SK-N-SH (cell line): ENCODE results near the gene USB1. TPM values are rescaled to one million over a fixed set of nuclear protein-coding genes. Genes with fewer than 3 reads are reported as not detected.

ENCODE experiments used
- CTCF ChIA-PET: fragments of 300-600, 350-600 bp; formaldehyde crosslinking; extraction: SDS; loops from one replicate; lab custom pipeline; 2021; lab: Yijun Ruan, JAX
- POLR2A ChIA-PET: fragments of 350-600 bp; sonication (Branson Sonifier 250); formaldehyde crosslinking; extraction: SDS; loops from one replicate; lab custom pipeline; 2020; ENCODE audit warnings: antibody characterized with exemption, inconsistent platforms; lab: Yijun Ruan, JAX
- DNase-seq: peaks from one replicate; pipeline ENCODE4 v3.0.0; 2012
- H2AFZ ChIP-seq: fragments of 200-600 bp; sonication (generic); 2 replicates; pipeline ENCODE4 v1.8.1; 2016; ENCODE audit warnings: antibody characterized with exemption, mild to moderate bottlenecking, low read depth
- H3F3A ChIP-seq: fragments of 200-600 bp; sonication (generic); replicated peaks from 2 replicates; pipeline ENCODE3; 2016; ENCODE audit warnings: antibody characterized with exemption, mild to moderate bottlenecking; ENCODE audit not compliant: insufficient read depth
- H3K27ac ChIP-seq, 2 experiments: fragments of 200-500 bp in 1 of 2; fragments of 200-600 bp in 1 of 2; sonication (Bioruptor generic) in 1 of 2; sonication (generic), shearing (Covaris generic) in 1 of 2; 2 replicates each; pipeline versions ENCODE4 v1.5.1 to v1.6.1; 2014 to 2016; ENCODE audit warnings: low read depth in 2 of 2, inconsistent platforms in 1 of 2, low read length in 1 of 2, mild to moderate bottlenecking in 1 of 2, mixed read lengths in 1 of 2
- H3K27me3 ChIP-seq: fragments of 200-600 bp; sonication (generic), shearing (Covaris generic); 2 replicates; pipeline ENCODE4 v1.6.1; 2016; ENCODE audit warnings: mixed run types; ENCODE audit not compliant: insufficient read depth
- H3K36me3 ChIP-seq, 2 experiments: fragments of 200-500 bp in 1 of 2; fragments of 200-600 bp in 1 of 2; sonication (Bioruptor generic) in 1 of 2; sonication (generic) in 1 of 2; replicated peaks in 1 of 2; 2 replicates each; pipeline versions ENCODE3 to v1.5.1; 2014 to 2016; ENCODE audit warnings: low read length in 1 of 2, mild to moderate bottlenecking in 1 of 2; ENCODE audit not compliant: insufficient read depth in 2 of 2, control insufficient read depth in 1 of 2
- H3K4me1 ChIP-seq, 2 experiments: fragments of 200-500 bp in 1 of 2; fragments of 200-600 bp in 1 of 2; sonication (Bioruptor generic) in 1 of 2; sonication (generic), shearing (Covaris generic) in 1 of 2; 2 replicates each; pipeline versions ENCODE4 v1.5.1 to v1.6.1; 2014 to 2016; ENCODE audit warnings: low read depth in 1 of 2, low read length in 1 of 2, mixed run types in 1 of 2; ENCODE audit not compliant: insufficient read depth in 2 of 2, control insufficient read depth in 1 of 2
- H3K4me2 ChIP-seq: fragments of 200-600 bp; sonication (generic), shearing (Covaris generic); 2 replicates; pipeline ENCODE4 v1.6.1; 2017; ENCODE audit warnings: mixed run types
- H3K4me3 ChIP-seq, 2 experiments: fragments of 200-500 bp in 1 of 2; fragments of 200-600 bp in 1 of 2; sonication (Bioruptor generic) in 1 of 2; sonication (generic), shearing (Covaris generic) in 1 of 2; 2 replicates each; pipeline versions ENCODE4 v1.5.1 to v1.8.1; 2014 to 2016; ENCODE audit warnings: low read depth in 2 of 2, inconsistent platforms in 1 of 2, low read length in 1 of 2, mild to moderate bottlenecking in 1 of 2, mixed read lengths in 1 of 2, moderate library complexity in 1 of 2
- H3K79me2 ChIP-seq: fragments of 200-600 bp; sonication (generic); 2 replicates; pipeline ENCODE4 v1.8.1; 2017; ENCODE audit warnings: mild to moderate bottlenecking; ENCODE audit not compliant: insufficient read depth
- H3K9ac ChIP-seq: fragments of 200-600 bp; sonication (generic); 2 replicates; pipeline ENCODE4 v1.6.1; 2017; ENCODE audit warnings: mixed run types
- H3K9me2 ChIP-seq: fragments of 200-600 bp; sonication (generic); 2 replicates; pipeline ENCODE4 v1.6.1; 2017; ENCODE audit warnings: mixed run types
- H3K9me3 ChIP-seq: fragments of 200-600 bp; sonication (generic); 2 replicates; pipeline ENCODE4 v1.6.1; 2017; ENCODE audit warnings: mixed run types, mild to moderate bottlenecking, moderate library complexity
- H4K20me1 ChIP-seq: fragments of 200-600 bp; sonication (generic); 2 replicates; pipeline ENCODE4 v1.6.1; 2017; ENCODE audit warnings: mild to moderate bottlenecking, mixed run types; ENCODE audit not compliant: insufficient read depth
- ELF1 ChIP-seq: IDR thresholded peaks from 2 replicates; pipeline ENCODE4 v1.4.0; 2012
- FOXJ3 ChIP-seq: sonication (generic); formaldehyde crosslinking; IDR thresholded peaks from 2 replicates; pipeline ENCODE4 v1.5.1; 2020; ENCODE audit warnings: mild to moderate bottlenecking, missing genetic modification reagents
- FOXM1 ChIP-seq: IDR thresholded peaks from 2 replicates; pipeline ENCODE4 v1.4.0; 2012; ENCODE audit warnings: low read depth, mild to moderate bottlenecking
- GATA2 ChIP-seq: sonication (generic); formaldehyde crosslinking; IDR thresholded peaks from 2 replicates; pipeline ENCODE4 v1.5.0; 2020; ENCODE audit warnings: mild to moderate bottlenecking, missing genetic modification reagents
- JUND ChIP-seq: IDR thresholded peaks from 2 replicates; pipeline ENCODE4 v1.4.0; 2012
- NFIC ChIP-seq: IDR thresholded peaks from 2 replicates; pipeline ENCODE4 v1.4.0; 2012; ENCODE audit warnings: borderline replicate concordance
- NRF1 ChIP-seq: IDR thresholded peaks from 2 replicates; pipeline ENCODE4 v1.6.1; 2012; ENCODE audit warnings: low read depth, mild to moderate bottlenecking, low read length
- RFX5 ChIP-seq: IDR thresholded peaks from 2 replicates; pipeline ENCODE4 v1.6.1; 2012; ENCODE audit warnings: mild to moderate bottlenecking, improper control_type of control experiment, low read length
- SMC3 ChIP-seq: IDR thresholded peaks from 2 replicates; pipeline ENCODE4 v1.6.1; 2012; ENCODE audit warnings: low read depth, low read length, improper control_type of control experiment
- TCF12 ChIP-seq: IDR thresholded peaks from 2 replicates; pipeline ENCODE4 v1.4.0; 2012
- WGBS: methylation state at CpG from one replicate; pipeline ENCODE4 v1.1.6; 2017; ENCODE audit warnings: low lambda C conversion rate; 5-methylcytosine and 5-hydroxymethylcytosine counted together
- polyA plus RNA-seq, 3 experiments: library from polyadenylated mRNA; depleted of rRNA; stranded (reverse); fragments of >200 nt; gene quantifications; 2 replicates each; pipeline ENCODE4 v1.2.3, GENCODE V29; 2012
- TF ChIP-seq, protein P1 (sequence below): IDR thresholded peaks from 2 replicates; pipeline ENCODE4 v1.6.1; 2012; ENCODE audit warnings: mild to moderate bottlenecking, low read depth, low read length, moderate library complexity
- TF ChIP-seq, protein P2 (sequence below): IDR thresholded peaks from 2 replicates; pipeline ENCODE4 v1.4.0; 2012; ENCODE audit warnings: low read depth, borderline replicate concordance
- TF ChIP-seq, protein P3 (sequence below): IDR thresholded peaks from 2 replicates; pipeline ENCODE4; 2012
- TF ChIP-seq, protein P4 (sequence below): IDR thresholded peaks from 2 replicates; pipeline ENCODE4 v1.4.0; 2012; ENCODE audit warnings: low read depth, borderline replicate concordance

USB1 gene
- polyA plus RNA-seq, 1 of the 3 experiments (the other 2 are of a cell fraction) = 94.1 TPM

DNA sequence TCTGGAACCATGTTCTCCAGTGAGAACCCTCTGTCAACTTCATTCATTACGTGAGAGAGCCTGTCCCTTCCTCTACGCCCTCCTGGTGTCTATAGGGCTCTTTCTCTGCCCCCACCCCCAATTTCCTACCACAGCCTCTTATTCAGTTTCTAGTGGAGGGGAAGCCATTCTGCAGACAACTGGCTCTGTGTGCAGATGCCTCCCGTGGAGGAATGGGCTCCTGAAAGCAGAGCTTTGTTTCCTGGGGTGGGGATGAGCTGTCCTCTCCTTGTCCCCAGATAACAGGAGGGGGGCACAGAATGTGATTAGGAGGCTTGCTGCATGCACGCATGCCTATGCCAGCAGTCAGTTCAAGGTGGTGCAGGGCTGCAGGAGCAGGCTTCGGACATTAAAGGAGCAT is 55.9 kb downstream of the USB1 start:
- H3K9me3 ChIP-seq = no peaks in the 10 kb centered on the region
- no peaks in the 10 kb centered on the region for H4K20me1 ChIP-seq
- H3K9ac ChIP-seq = no peak overlapping the region
- no peaks in the 10 kb centered on the region for H3K36me3 ChIP-seq
- H3F3A ChIP-seq = no peaks in the 10 kb centered on the region
- H3K4me3 ChIP-seq = no peak overlapping the region
- 63% methylated on average over 5 of the region's 5 CpGs for WGBS
- H3K4me2 ChIP-seq = no peak overlapping the region
- no peaks in the 10 kb centered on the region for H3K9me2 ChIP-seq
- H3K27me3 ChIP-seq = no peaks in the 10 kb centered on the region
- no peak for DNase-seq
- CTCF ChIA-PET = interaction anchor here (1.1 kb wide), 1 partner anchor 65 kb away, joined by 3 read pairs; no protein-coding TSS in a partner anchor
- POLR2A ChIA-PET = no interaction called here
- H2AFZ ChIP-seq = no peak overlapping the region
- H3K27ac ChIP-seq = no peak overlapping the region
- H3K4me1 ChIP-seq = no peaks in the 10 kb centered on the region
- no peaks in the 10 kb centered on the region for H3K79me2 ChIP-seq
- TF ChIP-seq FOXM1 = no peak
- TF ChIP-seq TCF12 = no peak
- no peak for TF ChIP-seq ELF1
- no peak for TF ChIP-seq NFIC
- no peak for TF ChIP-seq NRF1
- TF ChIP-seq, protein P1, sequence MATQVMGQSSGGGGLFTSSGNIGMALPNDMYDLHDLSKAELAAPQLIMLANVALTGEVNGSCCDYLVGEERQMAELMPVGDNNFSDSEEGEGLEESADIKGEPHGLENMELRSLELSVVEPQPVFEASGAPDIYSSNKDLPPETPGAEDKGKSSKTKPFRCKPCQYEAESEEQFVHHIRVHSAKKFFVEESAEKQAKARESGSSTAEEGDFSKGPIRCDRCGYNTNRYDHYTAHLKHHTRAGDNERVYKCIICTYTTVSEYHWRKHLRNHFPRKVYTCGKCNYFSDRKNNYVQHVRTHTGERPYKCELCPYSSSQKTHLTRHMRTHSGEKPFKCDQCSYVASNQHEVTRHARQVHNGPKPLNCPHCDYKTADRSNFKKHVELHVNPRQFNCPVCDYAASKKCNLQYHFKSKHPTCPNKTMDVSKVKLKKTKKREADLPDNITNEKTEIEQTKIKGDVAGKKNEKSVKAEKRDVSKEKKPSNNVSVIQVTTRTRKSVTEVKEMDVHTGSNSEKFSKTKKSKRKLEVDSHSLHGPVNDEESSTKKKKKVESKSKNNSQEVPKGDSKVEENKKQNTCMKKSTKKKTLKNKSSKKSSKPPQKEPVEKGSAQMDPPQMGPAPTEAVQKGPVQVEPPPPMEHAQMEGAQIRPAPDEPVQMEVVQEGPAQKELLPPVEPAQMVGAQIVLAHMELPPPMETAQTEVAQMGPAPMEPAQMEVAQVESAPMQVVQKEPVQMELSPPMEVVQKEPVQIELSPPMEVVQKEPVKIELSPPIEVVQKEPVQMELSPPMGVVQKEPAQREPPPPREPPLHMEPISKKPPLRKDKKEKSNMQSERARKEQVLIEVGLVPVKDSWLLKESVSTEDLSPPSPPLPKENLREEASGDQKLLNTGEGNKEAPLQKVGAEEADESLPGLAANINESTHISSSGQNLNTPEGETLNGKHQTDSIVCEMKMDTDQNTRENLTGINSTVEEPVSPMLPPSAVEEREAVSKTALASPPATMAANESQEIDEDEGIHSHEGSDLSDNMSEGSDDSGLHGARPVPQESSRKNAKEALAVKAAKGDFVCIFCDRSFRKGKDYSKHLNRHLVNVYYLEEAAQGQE = no peak
- no peak for TF ChIP-seq FOXJ3 (CRISPR knock-in tag)
- TF ChIP-seq JUND = no peak
- TF ChIP-seq, protein P2, sequence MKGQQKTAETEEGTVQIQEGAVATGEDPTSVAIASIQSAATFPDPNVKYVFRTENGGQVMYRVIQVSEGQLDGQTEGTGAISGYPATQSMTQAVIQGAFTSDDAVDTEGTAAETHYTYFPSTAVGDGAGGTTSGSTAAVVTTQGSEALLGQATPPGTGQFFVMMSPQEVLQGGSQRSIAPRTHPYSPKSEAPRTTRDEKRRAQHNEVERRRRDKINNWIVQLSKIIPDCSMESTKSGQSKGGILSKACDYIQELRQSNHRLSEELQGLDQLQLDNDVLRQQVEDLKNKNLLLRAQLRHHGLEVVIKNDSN = no peak
- TF ChIP-seq, protein P3, sequence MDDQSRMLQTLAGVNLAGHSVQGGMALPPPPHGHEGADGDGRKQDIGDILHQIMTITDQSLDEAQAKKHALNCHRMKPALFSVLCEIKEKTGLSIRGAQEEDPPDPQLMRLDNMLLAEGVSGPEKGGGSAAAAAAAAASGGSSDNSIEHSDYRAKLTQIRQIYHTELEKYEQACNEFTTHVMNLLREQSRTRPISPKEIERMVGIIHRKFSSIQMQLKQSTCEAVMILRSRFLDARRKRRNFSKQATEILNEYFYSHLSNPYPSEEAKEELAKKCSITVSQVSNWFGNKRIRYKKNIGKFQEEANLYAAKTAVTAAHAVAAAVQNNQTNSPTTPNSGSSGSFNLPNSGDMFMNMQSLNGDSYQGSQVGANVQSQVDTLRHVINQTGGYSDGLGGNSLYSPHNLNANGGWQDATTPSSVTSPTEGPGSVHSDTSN = no peak
- TF ChIP-seq, protein P4, sequence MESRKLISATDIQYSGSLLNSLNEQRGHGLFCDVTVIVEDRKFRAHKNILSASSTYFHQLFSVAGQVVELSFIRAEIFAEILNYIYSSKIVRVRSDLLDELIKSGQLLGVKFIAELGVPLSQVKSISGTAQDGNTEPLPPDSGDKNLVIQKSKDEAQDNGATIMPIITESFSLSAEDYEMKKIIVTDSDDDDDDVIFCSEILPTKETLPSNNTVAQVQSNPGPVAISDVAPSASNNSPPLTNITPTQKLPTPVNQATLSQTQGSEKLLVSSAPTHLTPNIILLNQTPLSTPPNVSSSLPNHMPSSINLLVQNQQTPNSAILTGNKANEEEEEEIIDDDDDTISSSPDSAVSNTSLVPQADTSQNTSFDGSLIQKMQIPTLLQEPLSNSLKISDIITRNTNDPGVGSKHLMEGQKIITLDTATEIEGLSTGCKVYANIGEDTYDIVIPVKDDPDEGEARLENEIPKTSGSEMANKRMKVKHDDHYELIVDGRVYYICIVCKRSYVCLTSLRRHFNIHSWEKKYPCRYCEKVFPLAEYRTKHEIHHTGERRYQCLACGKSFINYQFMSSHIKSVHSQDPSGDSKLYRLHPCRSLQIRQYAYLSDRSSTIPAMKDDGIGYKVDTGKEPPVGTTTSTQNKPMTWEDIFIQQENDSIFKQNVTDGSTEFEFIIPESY = no peak
- no peak for TF ChIP-seq RFX5
- no peak for TF ChIP-seq SMC3
- no peak for TF ChIP-seq GATA2
